Thyroid gland (tissue), 4 donors: Measurements from ENCODE around the gene DENND4A. TPM values are rescaled to one million over a fixed set of nuclear protein-coding genes. Genes with fewer than 3 reads are reported as not detected.
A peak's percentile ranks its signal among the peaks of the same experiment; 100 is the strongest.

Experiments
- DNase-seq, 2 donors: peaks; one replicate each; pipeline ENCODE4 v3.0.0-alpha.2; 2019
- H3K27ac ChIP-seq, 3 donors: fragments of 200-600 bp; sonication (generic); 1 replicate in 2 of 3; 2 replicates in 1 of 3; pipeline ENCODE4 v1.5.1; 2016 to 2019; ENCODE audit warnings: mild to moderate bottlenecking in 1 of 3, moderate library complexity in 1 of 3
- H3K27me3 ChIP-seq: fragments of 200-600 bp; sonication (generic); one replicate; pipeline ENCODE4 v1.5.1; 2019
- H3K36me3 ChIP-seq, 2 donors: fragments of 200-600 bp; sonication (generic); one replicate each; pipeline ENCODE4 v1.5.1; 2016 to 2019
- H3K4me1 ChIP-seq, 2 donors: fragments of 200-600 bp; sonication (generic); one replicate each; pipeline ENCODE4 v1.5.1; 2017 to 2019
- H3K4me3 ChIP-seq, 3 donors: fragments of 200-600 bp; sonication (generic); replicated peaks in 1 of 3; 1 replicate in 2 of 3; 2 replicates in 1 of 3; pipeline ENCODE4 v1.5.1; 2016; ENCODE audit warnings: mild to moderate bottlenecking in 1 of 3
- H3K9me3 ChIP-seq: fragments of 200-600 bp; sonication (generic); one replicate; pipeline ENCODE4 v1.5.1; 2017
- POLR2A ChIP-seq, 2 donors: fragments of 450-650 bp; IDR thresholded peaks; one replicate each; pipeline ENCODE4 v1.6.1; 2017; ENCODE audit warnings: antibody characterized with exemption in 2 of 2, mild to moderate bottlenecking in 2 of 2, moderate library complexity in 1 of 2
- WGBS, 2 donors: methylation state at CpG; one replicate each; pipeline ENCODE4 v1.1.5; 2017; 5-methylcytosine and 5-hydroxymethylcytosine counted together
- intact Hi-C: fragments of 100-400 bp; cut with DNase I; formaldehyde crosslinking; loops from one replicate; pipeline ENCODE4 v1.15.1; 2023
- total RNA-seq, 4 donors: library from RNA; depleted of rRNA; stranded (reverse); fragments of >200 nt; gene quantifications; one replicate each; pipeline ENCODE4 v1.2.3, GENCODE V29; 2016
- TF ChIP-seq, protein P1 (sequence below), 6 experiments: fragments of 200-600 bp in 3 of 6; fragments of 450-650 bp in 3 of 6; sonication (generic) in 3 of 6; IDR thresholded peaks; one replicate each; pipeline ENCODE4 v1.5.1; 2016 to 2019; ENCODE audit warnings: antibody characterized with exemption in 6 of 6, mild to moderate bottlenecking in 2 of 6, inconsistent platforms in 1 of 6, moderate library complexity in 1 of 6

DENND4A gene
- total RNA-seq, 4 donors from 2014 or later = 37.5 to 79.9 (median 45.7) TPM

DNA sequence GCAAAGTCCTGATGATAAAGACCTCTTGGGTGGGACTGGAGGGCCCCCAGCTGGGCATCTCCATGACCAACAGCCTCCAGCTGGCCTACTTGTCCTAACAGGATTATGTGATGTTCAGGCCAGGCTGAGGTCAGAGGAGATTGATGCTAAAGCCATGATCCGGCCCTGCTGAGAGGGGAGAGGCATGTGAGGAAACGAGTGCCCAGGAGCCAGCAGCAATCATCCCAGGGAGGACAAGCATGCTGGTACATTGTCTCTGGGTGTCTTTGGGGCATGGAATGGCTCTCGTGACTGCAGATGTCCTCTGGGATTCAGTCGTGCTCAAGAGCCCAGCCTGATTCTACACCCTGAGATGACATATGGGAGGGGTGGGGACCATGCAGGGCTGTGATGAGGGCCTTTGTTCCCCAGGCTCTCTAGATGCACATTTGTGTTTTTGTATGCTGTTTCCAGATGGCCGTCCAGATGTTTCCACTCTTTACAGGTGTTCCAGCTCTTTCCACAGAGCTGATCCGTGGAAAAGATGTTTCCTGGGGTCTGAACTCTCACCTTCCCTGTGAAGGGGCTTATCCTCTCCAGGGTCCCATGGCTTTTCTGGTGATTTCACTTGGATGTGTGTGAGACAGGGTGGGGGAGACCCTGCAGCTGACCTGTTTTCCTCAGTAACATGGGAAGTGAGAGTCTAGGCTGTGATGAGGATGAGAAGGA lies 150.2 kb downstream of the DENND4A start:
- 56 to 63% methylated on average over 6 of the region's 6 CpGs for WGBS, 2 donors
- intact Hi-C loops = no loop called here
- no peak for TF ChIP-seq POLR2A (IDR thresholded peaks at IDR 0.05)
- TF ChIP-seq, protein P1, sequence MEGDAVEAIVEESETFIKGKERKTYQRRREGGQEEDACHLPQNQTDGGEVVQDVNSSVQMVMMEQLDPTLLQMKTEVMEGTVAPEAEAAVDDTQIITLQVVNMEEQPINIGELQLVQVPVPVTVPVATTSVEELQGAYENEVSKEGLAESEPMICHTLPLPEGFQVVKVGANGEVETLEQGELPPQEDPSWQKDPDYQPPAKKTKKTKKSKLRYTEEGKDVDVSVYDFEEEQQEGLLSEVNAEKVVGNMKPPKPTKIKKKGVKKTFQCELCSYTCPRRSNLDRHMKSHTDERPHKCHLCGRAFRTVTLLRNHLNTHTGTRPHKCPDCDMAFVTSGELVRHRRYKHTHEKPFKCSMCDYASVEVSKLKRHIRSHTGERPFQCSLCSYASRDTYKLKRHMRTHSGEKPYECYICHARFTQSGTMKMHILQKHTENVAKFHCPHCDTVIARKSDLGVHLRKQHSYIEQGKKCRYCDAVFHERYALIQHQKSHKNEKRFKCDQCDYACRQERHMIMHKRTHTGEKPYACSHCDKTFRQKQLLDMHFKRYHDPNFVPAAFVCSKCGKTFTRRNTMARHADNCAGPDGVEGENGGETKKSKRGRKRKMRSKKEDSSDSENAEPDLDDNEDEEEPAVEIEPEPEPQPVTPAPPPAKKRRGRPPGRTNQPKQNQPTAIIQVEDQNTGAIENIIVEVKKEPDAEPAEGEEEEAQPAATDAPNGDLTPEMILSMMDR (IDR thresholded peaks at IDR 0.05) = no peak

DNA sequence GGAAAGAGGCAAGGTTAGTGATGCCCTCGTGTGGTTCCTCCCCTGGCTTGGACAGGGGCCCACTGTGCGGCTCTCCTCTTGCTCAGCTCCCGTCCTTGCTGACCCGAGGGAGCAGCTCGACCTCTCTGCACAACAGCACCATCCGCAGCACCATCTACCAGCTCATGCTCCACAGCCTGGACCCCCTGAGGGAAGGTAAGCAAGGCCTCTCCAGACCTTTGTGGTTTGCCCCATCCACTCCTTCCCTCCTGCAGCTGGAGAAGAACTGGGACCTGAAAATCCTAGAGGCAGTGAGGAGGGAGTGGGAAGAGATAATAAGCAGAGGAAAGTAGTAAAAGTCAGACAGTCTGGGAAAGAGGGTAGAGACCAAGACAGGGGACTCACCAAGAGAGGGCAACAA lies 152.6 kb downstream of the DENND4A start:
- no peak for TF ChIP-seq POLR2A (IDR thresholded peaks at IDR 0.05)
- TF ChIP-seq, protein P1 (IDR thresholded peaks at IDR 0.05) = no peak
- no peak overlapping the region for H3K27ac ChIP-seq
- peaks cover 0 to 10% of the 10 kb centered on the region in 2 donors for H3K4me1 ChIP-seq
- no peaks in the 10 kb centered on the region for H3K9me3 ChIP-seq
- no peak for DNase-seq
- intact Hi-C loops = loop anchor here (10.0 kb wide), 1 partner anchor 185 kb away; no protein-coding TSS in a partner anchor
- WGBS, 2 donors = 68 to 79% methylated on average over 6 of the region's 6 CpGs
- H3K27me3 ChIP-seq = no peaks in the 10 kb centered on the region
- no peaks in the 10 kb centered on the region for H3K36me3 ChIP-seq
- no peak overlapping the region for H3K4me3 ChIP-seq

More for the DNA sequence above, 150.2 kb downstream of the DENND4A start:
- Histone ChIP-seq H3K4me1 (peaks cover 0 to 10% of the 10 kb centered on the region in 2 donors), H3K27me3 (no peaks in the 10 kb centered on the region), H3K4me3 (no peak overlapping the region), H3K36me3 (no peaks in the 10 kb centered on the region), H3K27ac (no peak overlapping the region), H3K9me3 (no peaks in the 10 kb centered on the region)
- DNase-seq = peak in 1 of 2 donors; percentile 5

DNA sequence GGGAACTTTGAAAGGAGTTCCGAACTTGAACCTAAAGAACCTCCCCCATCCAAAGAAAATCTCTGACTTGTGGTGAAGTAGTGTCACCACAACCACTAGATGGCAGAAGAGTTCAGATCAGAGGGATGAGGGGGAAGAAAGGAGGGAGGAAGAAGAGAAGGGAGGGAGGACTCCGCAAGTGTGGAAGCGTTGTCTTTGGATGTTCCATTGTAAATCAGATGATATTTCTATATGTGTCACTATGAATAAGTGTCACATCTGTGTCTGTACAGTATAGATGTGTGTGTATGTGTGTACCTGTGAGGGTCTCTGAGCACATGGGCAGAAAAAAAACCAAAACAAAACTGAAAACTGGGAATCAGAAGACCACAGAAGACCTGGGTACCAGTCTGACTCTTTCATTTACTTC lies 153.4 kb downstream of the DENND4A start:
- no peaks in the 10 kb centered on the region for H3K9me3 ChIP-seq
- 1 to 5% methylated on average over 3 of the region's 3 CpGs for WGBS, 2 donors
- no peak overlapping the region for H3K4me3 ChIP-seq
- intact Hi-C loops = loop anchor here (10.0 kb wide), 1 partner anchor 186 kb away; no protein-coding TSS in a partner anchor
- no peaks in the 10 kb centered on the region for H3K27me3 ChIP-seq
- peaks cover 0 to 10% of the 10 kb centered on the region in 2 donors for H3K4me1 ChIP-seq
- peak in 1 of 2 donors; percentile 10 for DNase-seq
- H3K36me3 ChIP-seq = no peaks in the 10 kb centered on the region
- no peak overlapping the region for H3K27ac ChIP-seq
- TF ChIP-seq, protein P1 (IDR thresholded peaks at IDR 0.05) = peak; percentile 51 to 94 (median 82)
- no peak for TF ChIP-seq POLR2A (IDR thresholded peaks at IDR 0.05)

DNA sequence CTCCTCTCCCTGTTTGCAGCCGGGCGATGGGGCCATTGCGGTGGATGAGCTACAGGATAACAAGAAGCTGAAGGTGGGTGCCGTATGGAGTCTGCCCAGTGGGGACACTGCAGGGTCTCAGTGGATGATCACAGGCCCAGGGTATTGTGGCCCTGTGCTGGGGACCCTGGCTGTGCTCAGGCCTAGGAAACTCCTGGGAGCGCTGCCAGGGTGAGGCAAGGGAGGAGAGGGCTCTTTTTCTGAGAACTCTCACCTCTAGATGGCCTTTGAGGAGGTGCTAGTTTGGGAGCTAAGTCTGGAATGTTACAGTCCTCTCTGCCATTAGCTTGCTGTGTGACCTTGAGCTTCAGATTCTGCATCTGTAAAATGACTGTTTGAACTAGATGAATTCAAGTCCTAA lies 154.0 kb downstream of the DENND4A start:
- Histone ChIP-seq H3K27me3 (no peaks in the 10 kb centered on the region), H3K4me3 (no peak overlapping the region), H3K4me1 (peaks cover 0 to 10% of the 10 kb centered on the region in 2 donors), H3K27ac (no peak overlapping the region), H3K36me3 (no peaks in the 10 kb centered on the region), H3K9me3 (no peaks in the 10 kb centered on the region)
- WGBS, 2 donors = 84% methylated on average over 5 of the region's 5 CpGs
- peak; percentile 13 to 37 for DNase-seq
- no peak for TF ChIP-seq POLR2A (IDR thresholded peaks at IDR 0.05)
- TF ChIP-seq, protein P1 (IDR thresholded peaks at IDR 0.05) = no peak
- intact Hi-C loops = loop anchor here (10.0 kb wide), 1 partner anchor 187 kb away; no protein-coding TSS in a partner anchor

DNA sequence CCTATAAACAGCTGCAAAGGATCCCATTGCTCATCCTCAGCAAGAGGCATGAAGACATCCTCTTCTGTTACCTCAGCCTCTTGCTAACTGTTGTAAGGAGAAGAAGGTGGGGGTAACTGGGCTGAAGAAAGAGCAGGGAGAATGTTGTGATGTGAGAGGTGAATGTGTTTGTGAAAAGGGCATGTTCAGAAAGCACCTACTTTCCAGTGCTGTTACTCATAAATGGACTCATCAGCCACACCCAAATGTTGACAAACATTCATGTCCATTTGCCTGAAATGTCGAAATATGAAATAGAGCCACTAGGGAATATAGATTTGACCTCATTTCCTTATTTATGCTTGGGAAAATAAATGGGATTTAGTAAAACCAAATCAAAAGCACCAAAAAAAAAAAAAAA lies 157.7 kb downstream of the DENND4A start:
- no peak for TF ChIP-seq POLR2A (IDR thresholded peaks at IDR 0.05)
- TF ChIP-seq, protein P1 (IDR thresholded peaks at IDR 0.05) = no peak
- intact Hi-C loops = loop anchor here (10.0 kb wide), 1 partner anchor 190 kb away; no protein-coding TSS in a partner anchor
- WGBS, 2 donors = 86 to 100% methylated on average over 1 of the region's 1 CpG
- Histone ChIP-seq H3K4me3 (no peak overlapping the region), H3K27ac (no peak overlapping the region), H3K4me1 (peaks cover 0 to 7% of the 10 kb centered on the region in 2 donors), H3K9me3 (no peaks in the 10 kb centered on the region), H3K27me3 (no peaks in the 10 kb centered on the region), H3K36me3 (no peaks in the 10 kb centered on the region)
- DNase-seq = no peak
